NCI-H1694 (cell line): ENCODE data around the gene ASIC4.
A peak's percentile ranks its signal among the peaks of the same experiment; 100 is the strongest.

Experiments
- DNase-seq: peaks from one replicate; lab custom pipeline; 2025; lab: John Stamatoyannopoulos, UW

The ASIC4 gene

GRCh38 chr2:219514836-219515235 lies 554 bp downstream of the ASIC4 start:
- no peak for DNase-seq

- peak; percentile 34 for DNase-seq
Measured at GRCh38 chr2:219515874-219516629, 1.8 kb downstream of the ASIC4 start.

GRCh38 chr2:219516888-219517287 lies 2.6 kb downstream of the ASIC4 start:
- no peak for DNase-seq

GRCh38 chr2:219517954-219518778 lies 3.9 kb downstream of the ASIC4 start:
- DNase-seq: no peak

GRCh38 chr2:219519526-219519916 lies 5.2 kb downstream of the ASIC4 start:
- DNase-seq: no peak

- no peak for DNase-seq
Measured at GRCh38 chr2:219520079-219520478, 5.8 kb downstream of the ASIC4 start.

GRCh38 chr2:219521066-219521880 lies 7.0 kb downstream of the ASIC4 start:
- DNase-seq: peak; percentile 38

GRCh38 chr2:219522111-219523030 lies 8.1 kb downstream of the ASIC4 start:
- DNase-seq: no peak

GRCh38 chr2:219523031-219523671 lies 8.9 kb downstream of the ASIC4 start:
- no peak for DNase-seq

- DNase-seq: no peak
Measured at GRCh38 chr2:219524817-219525216, 10.5 kb downstream of the ASIC4 start.

- DNase-seq: no peak
Measured at GRCh38 chr2:219525533-219526232, 11.4 kb downstream of the ASIC4 start.

GRCh38 chr2:219526320-219527075 lies 12.2 kb downstream of the ASIC4 start:
- DNase-seq: no peak

GRCh38 chr2:219527076-219527394 lies 12.8 kb downstream of the ASIC4 start:
- DNase-seq: no peak

GRCh38 chr2:219527472-219527871 lies 13.2 kb downstream of the ASIC4 start:
- DNase-seq: no peak

- DNase-seq: peak; percentile 83
Measured at GRCh38 chr2:219530048-219530963, 16.0 kb downstream of the ASIC4 start.

GRCh38 chr2:219531639-219532377 lies 17.5 kb downstream of the ASIC4 start:
- no peak for DNase-seq

- DNase-seq: no peak
Measured at GRCh38 chr2:219532378-219532649, 18.0 kb downstream of the ASIC4 start.
